ENCODE data around the gene SLC16A7. TPM values are rescaled to one million over a fixed set of nuclear protein-coding genes. Genes with fewer than 3 reads are reported as not detected.

SLC16A7 gene
- total RNA-seq, 2 donors from 2014 or later, result 24.2 to 26.1 TPM

GRCh38 chr12:59708484-59708883 is 112.7 kb downstream of the SLC16A7 start:
- no peak overlapping the region for H3K4me3 Mint-ChIP-seq
- H3K9me3 Mint-ChIP-seq, result no peaks in the 10 kb centered on the region
- H3K27me3 Mint-ChIP-seq, result no peaks in the 10 kb centered on the region
- no peaks in the 10 kb centered on the region for H3K36me3 Mint-ChIP-seq
- DNase-seq (ENCODE audit: low spot score) (no peak), ATAC-seq (no peak)
- H3K4me1 Mint-ChIP-seq (ENCODE audit: low read depth in 2 of 2), result peaks cover 0 to 5% of the 10 kb centered on the region in 2 donors
- H3K27ac Mint-ChIP-seq, result no peak overlapping the region

GRCh38 chr12:59710004-59710628 is 114.3 kb downstream of the SLC16A7 start:
- H3K4me3 Mint-ChIP-seq, result no peak overlapping the region
- no peak overlapping the region for H3K27ac Mint-ChIP-seq
- no peaks in the 10 kb centered on the region for H3K27me3 Mint-ChIP-seq
- ATAC-seq, result no peak
- H3K36me3 Mint-ChIP-seq, result peaks cover 6% of the 10 kb centered on the region
- H3K9me3 Mint-ChIP-seq, result no peaks in the 10 kb centered on the region
- DNase-seq (ENCODE audit: low spot score), result no peak
- H3K4me1 Mint-ChIP-seq (ENCODE audit: low read depth in 2 of 2), result peaks cover 7 to 12% of the 10 kb centered on the region in 2 donors

- Mint-ChIP-seq H3K36me3 (peaks cover 6% of the 10 kb centered on the region), H3K4me1 (ENCODE audit: low read depth in 2 of 2) (peaks cover 7 to 12% of the 10 kb centered on the region in 2 donors), H3K27me3 (no peaks in the 10 kb centered on the region), H3K9me3 (no peaks in the 10 kb centered on the region), H3K4me3 (no peak overlapping the region), H3K27ac (no peak overlapping the region)
- no peak for DNase-seq (ENCODE audit: low spot score)
- no peak for ATAC-seq
These were observed 115.1 kb downstream of the SLC16A7 start for GRCh38 chr12:59710964-59711363.

- H3K36me3 Mint-ChIP-seq, result peaks cover 6% of the 10 kb centered on the region
- H3K27ac Mint-ChIP-seq, result no peak overlapping the region
- DNase-seq (ENCODE audit: low spot score) (no peak), ATAC-seq (no peak)
- H3K4me1 Mint-ChIP-seq (ENCODE audit: low read depth in 2 of 2), result peaks cover 12 to 15% of the 10 kb centered on the region in 2 donors
- H3K4me3 Mint-ChIP-seq, result no peak overlapping the region
- H3K9me3 Mint-ChIP-seq, result no peaks in the 10 kb centered on the region
- no peaks in the 10 kb centered on the region for H3K27me3 Mint-ChIP-seq
These were observed 119.6 kb downstream of the SLC16A7 start for GRCh38 chr12:59715434-59715833.

- Mint-ChIP-seq H3K4me1 (ENCODE audit: low read depth in 2 of 2) (peaks cover 12 to 15% of the 10 kb centered on the region in 2 donors), H3K27ac (no peak overlapping the region), H3K4me3 (no peak overlapping the region), H3K36me3 (peaks cover 6% of the 10 kb centered on the region), H3K27me3 (no peaks in the 10 kb centered on the region), H3K9me3 (no peaks in the 10 kb centered on the region)
- no peak for ATAC-seq
- DNase-seq (ENCODE audit: low spot score), result no peak
These were observed 120.2 kb downstream of the SLC16A7 start for GRCh38 chr12:59716043-59716442.

GRCh38 chr12:59717436-59717835 is 121.6 kb downstream of the SLC16A7 start:
- H3K27ac Mint-ChIP-seq, result no peak overlapping the region
- DNase-seq (ENCODE audit: low spot score), result no peak
- H3K9me3 Mint-ChIP-seq, result no peaks in the 10 kb centered on the region
- no peaks in the 10 kb centered on the region for H3K27me3 Mint-ChIP-seq
- peaks cover 12% of the 10 kb centered on the region in 2 donors for H3K4me1 Mint-ChIP-seq (ENCODE audit: low read depth in 2 of 2)
- H3K4me3 Mint-ChIP-seq, result no peak overlapping the region
- peaks cover 6% of the 10 kb centered on the region for H3K36me3 Mint-ChIP-seq
- ATAC-seq, result no peak

GRCh38 chr12:59719701-59720100 is 123.9 kb downstream of the SLC16A7 start:
- ATAC-seq, result no peak
- Mint-ChIP-seq H3K27me3 (no peaks in the 10 kb centered on the region), H3K4me1 (ENCODE audit: low read depth in 2 of 2) (peaks cover 5 to 7% of the 10 kb centered on the region in 2 donors), H3K27ac (no peak overlapping the region), H3K36me3 (no peaks in the 10 kb centered on the region), H3K4me3 (no peak overlapping the region), H3K9me3 (no peaks in the 10 kb centered on the region)
- no peak for DNase-seq (ENCODE audit: low spot score)

GRCh38 chr12:59723520-59723919 is 127.7 kb downstream of the SLC16A7 start:
- ATAC-seq (no peak), DNase-seq (ENCODE audit: low spot score) (no peak)
- Mint-ChIP-seq H3K4me1 (ENCODE audit: low read depth in 2 of 2) (peaks cover 0 to 6% of the 10 kb centered on the region in 2 donors), H3K9me3 (no peaks in the 10 kb centered on the region), H3K4me3 (no peak overlapping the region), H3K27ac (no peak overlapping the region), H3K36me3 (no peaks in the 10 kb centered on the region), H3K27me3 (no peaks in the 10 kb centered on the region)

- no peaks in the 10 kb centered on the region for H3K9me3 Mint-ChIP-seq
- no peak for DNase-seq (ENCODE audit: low spot score)
- H3K4me3 Mint-ChIP-seq, result no peak overlapping the region
- H3K27ac Mint-ChIP-seq, result no peak overlapping the region
- no peaks in the 10 kb centered on the region for H3K36me3 Mint-ChIP-seq
- H3K27me3 Mint-ChIP-seq, result no peaks in the 10 kb centered on the region
- no peak for ATAC-seq
- H3K4me1 Mint-ChIP-seq (ENCODE audit: low read depth in 2 of 2), result peaks cover 0 to 6% of the 10 kb centered on the region in 2 donors
These were observed 128.3 kb downstream of the SLC16A7 start for GRCh38 chr12:59724011-59724695.

- no peaks in the 10 kb centered on the region for H3K9me3 Mint-ChIP-seq
- H3K36me3 Mint-ChIP-seq, result no peaks in the 10 kb centered on the region
- ATAC-seq (peak in 1 of 2 donors; percentile 40), DNase-seq (ENCODE audit: low spot score) (no peak)
- H3K4me1 Mint-ChIP-seq (ENCODE audit: low read depth in 2 of 2), result peaks cover 11 to 19% of the 10 kb centered on the region in 2 donors
- no peak overlapping the region for H3K4me3 Mint-ChIP-seq
- no peak overlapping the region for H3K27ac Mint-ChIP-seq
- no peaks in the 10 kb centered on the region for H3K27me3 Mint-ChIP-seq
These were observed 137.4 kb downstream of the SLC16A7 start for GRCh38 chr12:59733200-59733599.

- no peaks in the 10 kb centered on the region for H3K27me3 Mint-ChIP-seq
- H3K27ac Mint-ChIP-seq, result no peak overlapping the region
- no peak for DNase-seq (ENCODE audit: low spot score)
- no peaks in the 10 kb centered on the region for H3K9me3 Mint-ChIP-seq
- H3K36me3 Mint-ChIP-seq, result no peaks in the 10 kb centered on the region
- H3K4me1 Mint-ChIP-seq (ENCODE audit: low read depth in 2 of 2), result peaks cover 15 to 23% of the 10 kb centered on the region in 2 donors
- H3K4me3 Mint-ChIP-seq, result no peak overlapping the region
- peak; percentile 43 to 56 for ATAC-seq
These were observed 138.5 kb downstream of the SLC16A7 start for GRCh38 chr12:59734371-59734770.

GRCh38 chr12:59735231-59735630 is 139.4 kb downstream of the SLC16A7 start:
- Mint-ChIP-seq H3K36me3 (no peaks in the 10 kb centered on the region), H3K9me3 (no peaks in the 10 kb centered on the region), H3K27ac (no peak overlapping the region), H3K4me3 (no peak overlapping the region), H3K27me3 (no peaks in the 10 kb centered on the region), H3K4me1 (ENCODE audit: low read depth in 2 of 2) (peaks cover 15 to 23% of the 10 kb centered on the region in 2 donors)
- DNase-seq (ENCODE audit: low spot score) (no peak), ATAC-seq (no peak)

GRCh38 chr12:59736359-59736758 is 140.5 kb downstream of the SLC16A7 start:
- no peak overlapping the region for H3K4me3 Mint-ChIP-seq
- no peaks in the 10 kb centered on the region for H3K36me3 Mint-ChIP-seq
- ATAC-seq (no peak), DNase-seq (ENCODE audit: low spot score) (no peak)
- no peaks in the 10 kb centered on the region for H3K27me3 Mint-ChIP-seq
- H3K27ac Mint-ChIP-seq, result peak overlapping the region; percentile 8 to 16
- H3K9me3 Mint-ChIP-seq, result no peaks in the 10 kb centered on the region
- H3K4me1 Mint-ChIP-seq (ENCODE audit: low read depth in 2 of 2), result peaks cover 15 to 23% of the 10 kb centered on the region in 2 donors

- no peak for DNase-seq (ENCODE audit: low spot score)
- ATAC-seq, result no peak
- Mint-ChIP-seq H3K9me3 (no peaks in the 10 kb centered on the region), H3K27me3 (no peaks in the 10 kb centered on the region), H3K4me3 (no peak overlapping the region), H3K4me1 (ENCODE audit: low read depth in 2 of 2) (peaks cover 15 to 23% of the 10 kb centered on the region in 2 donors), H3K36me3 (no peaks in the 10 kb centered on the region), H3K27ac (peak overlapping the region in 1 of 2 donors; percentile 8)
These were observed 141.0 kb downstream of the SLC16A7 start for GRCh38 chr12:59736786-59737185.

Data from natural killer cell treated with Interleukin-12 subunit alpha and Interleukin-12 subunit beta and Interleukin-15 and Interleukin-18, amount 100 ng/mL, for 72 hours (primary cell).